Ammon's horn (tissue), 1 donor: ENCODE measurements around the gene ASMT.
"Not testable (repeated sequence)": the region's sequence is repeated elsewhere in the genome, so short reads cannot be mapped to it uniquely, and the experiment has no call there.

Experiments used
- DNase-seq: peaks from one replicate; pipeline ENCODE4 v3.0.0-alpha.2; 2016; ENCODE audit warnings: low spot score

ASMT gene

GRCh38 chrX:1649621-1650020, 34.8 kb downstream of the ASMT start:
- no peak for DNase-seq

DNA sequence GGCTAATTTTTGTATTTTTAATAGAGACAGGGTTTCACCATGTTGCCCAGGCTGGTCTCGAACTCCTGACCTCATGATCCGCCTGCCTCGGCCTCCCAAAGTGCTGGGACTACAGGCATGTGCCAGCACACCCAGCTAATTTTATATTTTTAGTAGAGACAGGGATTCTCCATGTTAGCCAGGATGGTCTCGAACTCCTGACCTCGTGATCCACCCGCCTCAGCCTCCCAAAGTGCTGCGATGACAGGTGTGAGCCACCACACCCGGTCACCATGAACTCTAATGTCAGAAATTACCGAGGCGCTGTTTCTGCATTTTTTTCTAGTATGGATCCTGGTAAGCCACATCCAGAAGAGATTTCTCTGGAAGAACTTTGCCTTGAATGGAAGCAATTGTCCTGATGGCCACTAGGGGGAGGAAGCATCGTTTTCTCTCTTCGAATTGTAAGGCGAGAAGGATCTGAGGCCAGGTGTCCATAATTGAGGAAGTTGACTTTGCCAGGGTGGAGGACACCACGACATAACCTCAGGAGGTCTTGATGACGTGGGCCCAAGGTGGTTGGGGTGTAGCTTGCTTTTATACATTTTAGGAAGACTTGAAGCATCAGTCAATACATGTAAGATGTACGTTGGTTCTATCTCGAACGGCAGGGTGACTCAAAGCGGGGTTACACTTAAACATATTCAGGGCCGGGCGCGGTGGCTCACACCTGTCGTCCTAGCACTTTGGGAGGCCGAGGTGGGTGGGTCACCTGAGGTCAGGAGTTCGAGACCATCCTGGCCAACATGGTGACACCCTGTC, 37.4 kb downstream of the ASMT start:
- peak; percentile 56 for DNase-seq

DNA sequence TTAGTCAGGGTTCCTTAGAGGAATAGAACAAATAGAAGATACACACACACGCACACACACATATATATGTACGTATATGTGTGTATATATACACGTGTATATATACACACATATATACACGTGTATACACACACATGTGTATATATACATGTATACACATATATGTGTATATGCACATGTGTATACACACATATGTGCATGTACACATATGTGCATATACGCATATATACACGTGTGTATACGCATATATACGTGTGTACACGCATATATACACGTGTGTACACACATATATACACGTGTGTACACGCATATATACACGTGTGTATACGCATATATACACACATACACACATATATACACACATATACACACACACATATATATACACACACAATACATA, 41.5 kb downstream of the ASMT start:
- no peak for DNase-seq

- peak; percentile 17 for DNase-seq
Measured at GRCh38 chrX:1657367-1658070, 42.7 kb downstream of the ASMT start.

DNA sequence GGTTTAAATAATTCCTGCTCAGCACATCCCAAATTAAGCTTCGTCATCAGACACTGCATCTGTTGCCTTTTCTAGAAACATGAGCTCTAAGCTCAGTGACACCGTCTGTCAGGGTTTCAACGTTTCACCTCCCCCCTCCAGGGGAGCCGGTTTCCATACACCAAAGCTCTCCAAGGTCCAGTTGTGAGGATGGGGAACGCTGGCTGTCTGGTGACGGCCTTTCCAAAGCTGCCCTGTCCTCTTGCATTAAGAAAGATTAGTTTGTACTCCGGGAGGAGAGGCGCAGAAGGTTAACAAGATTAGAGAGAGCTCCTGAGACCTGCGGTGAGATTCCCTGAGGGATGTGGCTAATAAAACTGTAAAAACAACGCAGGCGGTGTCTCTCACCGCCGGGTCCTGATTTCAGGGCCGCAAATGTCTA, 43.2 kb downstream of the ASMT start:
- DNase-seq, result no peak

- no peak for DNase-seq
Measured at GRCh38 chrX:1659664-1660461, 45.0 kb downstream of the ASMT start.

DNA sequence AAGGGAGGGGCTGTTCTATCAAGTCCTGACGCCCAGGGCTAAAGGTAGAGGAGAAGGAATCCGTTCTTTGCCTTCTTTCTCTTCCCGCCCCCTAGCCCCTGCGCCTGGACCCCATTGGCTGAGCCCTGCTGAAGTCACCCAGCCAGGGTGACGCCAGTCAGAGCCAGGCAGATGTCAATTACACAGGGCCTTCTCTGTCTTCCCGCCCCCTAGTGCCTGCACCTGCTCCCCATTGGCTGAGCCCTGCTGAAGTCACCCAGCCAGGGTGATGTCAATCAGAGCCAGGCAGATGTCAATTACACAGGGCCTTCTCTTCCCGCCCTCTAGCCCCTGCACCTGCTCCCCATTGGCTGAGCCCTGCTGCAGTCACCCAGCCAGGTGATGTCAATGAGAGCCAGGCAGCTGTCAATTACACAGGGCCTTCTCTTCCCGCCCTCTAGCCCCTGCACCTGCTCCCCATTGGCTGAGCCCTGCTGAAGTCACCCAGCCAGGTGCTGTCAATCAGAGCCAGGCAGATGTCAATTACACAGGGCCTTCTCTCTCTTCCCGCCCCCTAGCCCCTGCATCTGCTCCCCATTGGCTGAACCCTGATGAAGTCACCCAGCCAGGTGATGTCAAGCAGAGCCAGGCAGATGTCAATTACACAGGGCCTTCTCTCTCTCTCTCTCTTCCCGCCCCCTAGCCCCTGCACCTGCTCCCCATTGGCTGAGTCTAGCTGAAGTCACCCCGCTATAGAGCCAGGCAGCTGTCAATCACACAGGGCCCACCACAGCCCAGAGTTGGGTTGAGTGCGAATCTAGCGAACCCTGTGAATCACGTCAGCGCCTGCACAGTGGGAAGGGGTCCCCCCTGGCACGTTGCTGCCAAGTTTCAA, 46.4 kb downstream of the ASMT start:
- peak; percentile 35 for DNase-seq

DNA sequence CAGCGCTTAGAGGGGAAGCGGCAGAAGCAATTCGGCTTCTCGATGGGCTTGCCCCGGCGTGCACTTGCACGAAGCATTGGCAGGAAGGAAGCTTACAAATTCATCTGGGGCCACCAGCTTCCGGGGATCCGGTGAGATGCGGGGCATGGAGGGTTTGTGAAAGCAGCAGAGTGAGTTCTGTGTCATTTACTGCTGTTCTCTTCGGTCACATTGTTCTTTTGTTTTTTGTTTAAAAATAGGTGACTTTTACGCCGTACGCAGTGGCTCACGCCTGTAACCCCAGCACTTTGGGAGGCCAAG, 47.0 kb downstream of the ASMT start:
- DNase-seq, result no peak

DNA sequence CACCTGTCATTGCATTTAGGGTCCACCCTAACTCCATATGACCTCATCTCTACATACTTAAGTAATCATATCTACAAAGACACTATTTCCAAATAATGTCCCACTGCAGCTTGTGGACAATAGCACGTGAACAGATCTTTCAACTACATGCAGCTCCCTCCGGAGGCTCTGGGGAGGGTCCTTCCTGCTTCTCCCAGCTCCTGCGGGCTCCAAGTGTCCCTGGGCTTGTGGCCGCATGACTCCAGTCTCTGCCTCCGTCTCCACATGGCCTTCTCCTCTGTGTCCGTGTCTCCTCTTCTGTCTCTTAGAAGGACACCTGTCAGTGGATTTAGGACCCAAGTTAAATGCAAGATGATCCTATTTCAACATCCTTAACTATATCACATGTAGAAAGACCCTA, 52.7 kb downstream of the ASMT start:
- DNase-seq, result no peak

DNA sequence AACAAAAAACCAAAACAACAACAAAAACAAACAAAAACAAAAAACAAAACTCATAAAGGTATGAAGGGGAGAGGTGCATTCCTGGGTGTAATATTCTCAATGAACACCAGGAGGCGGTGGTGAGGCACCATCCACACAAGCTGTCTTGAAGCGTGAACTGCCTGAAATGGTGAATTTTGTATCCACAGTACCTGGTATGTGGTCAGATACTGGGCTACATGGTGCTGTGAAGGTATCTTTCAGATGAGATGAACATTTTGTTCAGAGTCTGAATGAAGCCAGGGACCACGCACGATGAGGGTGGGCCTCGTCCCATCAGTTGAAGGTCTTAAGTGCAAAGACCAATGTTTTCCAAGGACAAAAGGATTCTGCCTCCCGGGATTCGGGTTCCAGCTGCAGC, 58.5 kb downstream of the ASMT start:
- no peak for DNase-seq

GRCh38 chrX:1676866-1677265, 62.0 kb downstream of the ASMT start:
- DNase-seq, result no peak

DNA sequence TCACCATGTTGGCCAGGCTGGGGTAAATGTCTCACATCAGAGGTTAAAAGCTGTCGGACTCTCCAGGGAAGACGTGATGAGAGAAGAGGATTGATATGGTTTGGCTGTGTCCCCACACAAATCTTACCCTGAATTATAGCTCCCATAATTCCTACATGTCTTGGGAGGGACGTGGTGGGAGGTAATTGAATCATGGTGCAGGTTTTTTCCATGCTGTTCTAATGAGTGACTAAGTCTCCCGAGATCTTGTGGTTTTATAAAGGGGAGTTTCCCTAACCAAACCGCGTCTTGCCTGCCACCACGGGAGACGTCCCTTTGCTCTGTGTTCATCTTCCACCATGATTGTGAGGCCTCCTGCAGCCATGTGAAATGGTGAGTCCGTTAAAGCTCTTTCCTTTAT, 64.4 kb downstream of the ASMT start:
- DNase-seq, result no peak

DNA sequence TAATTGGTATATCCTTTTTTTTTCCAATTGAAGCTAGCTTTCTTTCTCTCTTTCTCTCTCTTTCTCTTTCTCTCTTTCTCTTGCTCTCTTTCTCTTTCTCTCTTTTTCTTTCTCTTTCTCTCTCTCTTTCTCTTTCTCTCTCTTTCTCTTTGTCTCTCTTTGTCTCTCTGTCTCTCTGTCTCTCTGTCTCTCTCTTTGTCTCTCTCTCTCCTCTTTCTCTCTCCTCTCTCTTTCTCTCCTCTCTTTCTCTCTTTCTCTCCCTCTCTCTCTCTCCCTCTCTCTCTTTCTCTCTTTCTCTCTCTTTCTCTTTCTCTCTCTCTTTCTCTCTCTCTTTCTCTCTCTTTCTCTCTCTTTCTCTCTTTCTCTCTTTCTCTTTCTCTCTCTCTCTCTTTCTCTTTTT, 66.6 kb downstream of the ASMT start:
- no peak for DNase-seq

DNA sequence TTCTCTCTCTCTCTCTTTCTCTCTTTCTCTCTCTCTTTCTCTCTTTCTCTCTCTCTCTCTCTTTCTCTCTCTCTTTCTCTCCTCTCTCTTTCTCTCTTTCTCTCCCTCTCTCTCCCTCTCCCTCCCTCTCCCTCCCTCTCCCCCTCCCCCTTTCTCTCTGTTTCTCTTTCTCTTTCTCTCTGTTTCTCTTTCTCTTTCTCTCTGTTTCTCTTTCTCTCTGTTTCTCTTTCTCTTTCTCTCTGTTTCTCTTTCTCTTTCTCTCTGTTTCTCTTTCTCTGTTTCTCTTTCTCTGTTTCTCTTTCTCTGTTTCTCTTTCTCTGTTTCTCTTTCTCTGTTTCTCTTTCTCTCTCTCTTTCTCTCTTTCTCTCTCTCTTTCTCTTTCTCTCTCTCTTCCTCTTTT, 67.0 kb downstream of the ASMT start:
- not testable (repeated sequence) for DNase-seq

DNA sequence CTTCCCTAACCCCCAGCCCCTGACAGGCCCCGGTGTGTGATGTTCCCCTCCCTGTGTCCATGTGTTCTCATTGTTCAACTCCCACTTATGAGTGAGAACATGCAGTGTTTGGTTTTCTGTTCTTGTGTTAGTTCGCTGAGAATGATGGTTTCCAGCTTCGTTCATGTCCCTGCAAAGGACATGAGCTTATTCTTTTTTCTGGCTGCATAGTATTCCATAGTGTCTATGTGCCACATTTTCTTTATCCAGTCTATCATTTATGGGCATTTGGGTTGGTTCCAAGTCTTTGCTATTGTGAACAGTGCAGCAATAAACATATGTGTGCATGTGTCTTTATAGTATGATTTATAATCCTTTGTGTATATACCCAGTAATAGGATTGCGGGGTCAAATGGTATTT, 67.6 kb downstream of the ASMT start:
- not testable (repeated sequence) for DNase-seq

GRCh38 chrX:1684883-1685282, 70.0 kb downstream of the ASMT start:
- not testable (repeated sequence) for DNase-seq

DNA sequence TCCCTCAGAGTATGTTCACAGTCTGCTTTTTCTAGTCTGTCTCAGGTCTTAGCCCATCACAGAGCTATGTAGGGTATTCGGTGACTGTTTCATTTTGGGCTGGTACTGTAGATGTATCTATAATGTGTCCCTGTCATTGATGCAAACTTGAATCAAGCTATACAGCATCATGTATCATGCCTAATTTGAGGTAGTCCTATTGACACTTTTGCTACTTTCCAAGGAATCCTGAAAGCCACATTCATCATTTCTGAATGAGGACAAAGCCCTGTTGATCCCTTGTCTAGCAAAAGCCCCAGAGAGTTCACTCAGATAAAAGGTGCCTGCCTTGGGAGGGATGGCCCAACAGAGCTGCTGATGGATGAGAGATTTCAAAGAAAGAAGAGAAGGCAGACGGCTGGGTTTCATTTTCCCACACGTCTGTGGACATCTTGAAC, 70.6 kb downstream of the ASMT start:
- DNase-seq, result not testable (repeated sequence)

- DNase-seq, result no peak
Measured at GRCh38 chrX:1686642-1687041, 71.8 kb downstream of the ASMT start.
